HG03442 (cell line): ENCODE results near the gene GLI3.

ENCODE experiments used
- ATAC-seq: cut with Tn5 transposase; IDR thresholded peaks from one replicate; pipeline ENCODE4 v1.9.1; 2021; ENCODE audit warnings: mild to moderate bottlenecking, moderate library complexity; ENCODE audit not compliant: unreplicated experiment

GLI3 gene

DNA sequence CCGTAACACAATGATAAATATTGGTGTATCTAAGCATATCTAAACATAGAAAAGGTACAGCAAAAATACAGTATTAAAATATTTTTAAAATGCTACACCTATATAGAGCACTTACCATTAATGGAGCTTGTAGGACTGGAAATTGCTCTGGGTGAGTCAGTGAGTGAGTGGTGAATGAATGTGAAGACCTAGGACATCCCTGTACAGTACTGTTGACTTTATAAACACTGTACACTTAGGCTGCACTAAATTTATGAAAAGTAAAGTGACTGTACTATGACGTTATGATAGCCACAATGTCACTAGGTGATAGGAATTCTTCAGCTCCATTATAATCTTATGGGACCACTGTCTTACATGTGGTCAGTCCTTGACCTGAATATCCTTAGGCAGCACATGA, 147.0 kb downstream of the GLI3 start:
- ATAC-seq = no peak

DNA sequence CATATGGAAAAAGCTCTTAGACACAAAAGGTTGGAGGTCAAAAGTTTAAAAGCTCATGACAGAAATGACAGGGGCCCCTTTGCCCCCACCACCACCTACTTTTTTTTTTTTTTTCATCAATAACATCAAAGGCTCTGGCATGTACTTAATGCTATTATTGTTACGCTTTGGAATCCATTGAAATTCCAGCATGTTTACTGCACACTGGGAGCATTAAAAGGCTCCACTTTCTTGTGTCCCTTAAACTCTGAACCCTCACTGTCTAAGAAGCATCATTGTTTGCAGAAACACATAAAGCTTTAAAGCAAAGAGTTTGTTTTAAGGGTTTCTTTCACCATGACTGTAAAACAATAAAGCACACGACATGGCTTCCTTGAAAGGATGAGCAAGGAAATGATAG, 149.4 kb downstream of the GLI3 start:
- ATAC-seq = no peak

DNA sequence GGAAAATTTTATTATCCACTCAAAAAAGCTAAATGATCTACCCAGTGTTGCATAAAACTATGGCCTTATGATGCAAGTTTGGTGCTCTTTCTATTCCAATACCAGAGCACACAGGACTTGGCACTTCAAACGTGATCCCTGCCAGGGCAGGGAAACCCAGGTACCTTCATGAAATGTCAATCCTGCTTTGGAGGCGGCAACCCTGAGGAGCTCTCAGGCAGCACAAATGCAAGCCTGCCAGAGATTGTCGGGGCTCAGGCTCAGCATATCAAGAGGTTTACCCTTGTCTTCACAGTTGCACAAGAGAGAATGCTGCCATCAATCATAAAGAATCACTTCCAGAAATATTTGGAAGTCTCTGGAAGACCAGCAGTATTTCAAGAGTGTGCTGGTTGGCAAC, 151.5 kb downstream of the GLI3 start:
- no peak for ATAC-seq

DNA sequence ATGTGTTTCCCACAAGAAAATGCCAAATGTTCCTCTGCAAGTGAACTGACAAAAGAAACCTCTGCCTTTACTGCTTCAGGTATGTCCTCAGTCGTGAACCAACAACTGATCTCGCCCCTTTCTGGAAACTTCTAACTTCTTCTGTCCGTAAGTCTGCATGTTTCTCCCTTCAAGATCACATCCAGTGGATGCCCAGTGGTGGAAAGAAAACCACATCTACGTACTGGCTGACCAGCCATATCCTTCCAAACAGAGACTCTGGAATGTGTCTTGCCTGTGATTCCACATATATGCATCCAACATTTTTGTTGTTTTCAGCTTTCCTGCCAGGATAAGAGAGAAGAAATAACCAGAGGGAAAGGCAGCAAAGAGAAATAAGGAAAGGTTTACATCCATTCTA, 152.7 kb downstream of the GLI3 start:
- ATAC-seq = no peak

DNA sequence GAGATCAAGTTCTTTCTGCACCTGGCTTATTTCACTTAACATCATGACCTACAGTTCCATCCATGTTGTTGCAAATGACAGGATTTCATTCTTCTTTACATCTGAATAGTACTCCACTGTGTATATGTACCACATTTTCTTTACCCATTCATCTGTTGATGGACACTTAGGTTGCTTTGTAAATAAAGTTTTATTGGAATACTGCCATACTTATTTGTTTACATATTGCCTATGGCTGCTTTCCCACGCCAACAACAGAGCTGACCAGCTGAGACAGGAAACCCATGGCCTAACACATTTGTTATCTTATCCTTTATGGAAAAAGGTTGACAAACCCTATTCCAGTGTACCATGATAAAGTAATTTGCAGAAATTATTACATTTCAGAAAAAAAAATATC, 153.7 kb downstream of the GLI3 start:
- ATAC-seq = no peak

DNA sequence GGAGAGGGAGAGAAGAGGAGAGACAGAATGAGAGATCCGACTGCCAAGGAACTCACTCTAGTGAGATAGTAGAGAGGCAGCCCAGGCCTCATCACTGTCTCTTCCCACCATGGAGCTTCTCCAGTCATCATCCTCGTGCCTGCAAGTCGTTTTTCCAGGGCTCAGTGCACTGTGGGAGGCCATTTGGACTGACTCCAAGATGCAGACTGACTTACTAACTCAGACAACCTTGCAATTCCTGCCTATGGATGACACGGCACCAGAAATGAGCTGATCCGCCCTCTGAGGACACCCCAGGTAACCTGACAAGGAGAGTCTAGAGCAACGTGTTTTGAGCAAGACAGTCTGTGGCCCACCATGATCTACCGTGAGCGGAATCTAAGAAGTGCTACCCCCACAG, 154.9 kb downstream of the GLI3 start:
- no peak for ATAC-seq

DNA sequence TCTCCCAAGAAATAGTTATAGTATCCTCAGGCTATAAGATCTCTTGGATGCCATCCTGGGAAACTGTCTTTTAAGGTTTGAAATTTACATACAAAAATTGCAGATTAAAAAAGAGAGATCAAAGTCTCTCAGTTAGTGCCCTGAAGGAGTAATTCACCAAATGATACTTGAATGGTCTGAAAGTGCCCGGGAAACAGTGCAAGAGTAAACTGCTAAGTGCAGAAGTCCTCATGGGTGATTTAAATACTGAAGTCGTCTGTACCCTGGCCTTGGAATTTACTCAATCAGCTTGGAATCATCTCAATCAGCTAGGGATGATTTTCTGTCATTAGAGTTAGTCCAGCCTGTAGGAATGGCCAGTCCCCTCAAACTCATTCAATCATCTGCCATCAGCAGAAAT, 155.3 kb downstream of the GLI3 start:
- ATAC-seq = no peak

DNA sequence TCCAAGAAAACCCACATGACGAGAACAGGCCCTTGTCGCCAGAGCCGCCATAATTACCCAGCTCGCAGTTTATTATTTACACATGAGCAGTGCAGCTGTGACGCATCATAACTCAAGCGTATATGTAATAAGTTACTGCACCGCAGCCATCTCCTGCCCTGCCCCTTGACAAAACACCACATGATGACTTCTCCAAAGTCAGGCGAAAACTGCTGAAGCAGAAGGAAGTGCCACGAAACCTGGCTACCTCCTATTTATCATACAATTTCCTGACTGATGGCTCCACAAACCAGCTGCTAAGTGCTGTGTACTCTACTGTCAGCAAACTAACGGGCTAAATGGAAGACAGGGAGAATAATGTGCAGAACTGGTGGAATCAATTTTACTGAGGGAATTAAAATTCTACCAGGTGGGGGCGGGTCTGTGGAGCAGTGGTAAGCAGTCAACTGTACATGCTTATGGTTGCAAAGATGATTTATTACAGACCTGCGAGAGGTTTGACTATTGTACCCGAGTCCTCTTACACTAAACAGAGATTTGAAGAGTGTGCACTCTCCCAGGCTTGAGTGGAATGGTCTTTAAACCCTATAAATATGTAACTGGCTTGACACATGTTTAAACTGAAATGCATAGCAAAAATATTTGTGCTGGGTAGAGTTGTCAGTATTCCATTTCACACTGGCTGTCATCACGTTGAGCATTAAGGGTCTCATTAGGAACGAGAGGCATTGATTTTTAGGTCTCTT, 156.0 kb downstream of the GLI3 start:
- no peak for ATAC-seq

DNA sequence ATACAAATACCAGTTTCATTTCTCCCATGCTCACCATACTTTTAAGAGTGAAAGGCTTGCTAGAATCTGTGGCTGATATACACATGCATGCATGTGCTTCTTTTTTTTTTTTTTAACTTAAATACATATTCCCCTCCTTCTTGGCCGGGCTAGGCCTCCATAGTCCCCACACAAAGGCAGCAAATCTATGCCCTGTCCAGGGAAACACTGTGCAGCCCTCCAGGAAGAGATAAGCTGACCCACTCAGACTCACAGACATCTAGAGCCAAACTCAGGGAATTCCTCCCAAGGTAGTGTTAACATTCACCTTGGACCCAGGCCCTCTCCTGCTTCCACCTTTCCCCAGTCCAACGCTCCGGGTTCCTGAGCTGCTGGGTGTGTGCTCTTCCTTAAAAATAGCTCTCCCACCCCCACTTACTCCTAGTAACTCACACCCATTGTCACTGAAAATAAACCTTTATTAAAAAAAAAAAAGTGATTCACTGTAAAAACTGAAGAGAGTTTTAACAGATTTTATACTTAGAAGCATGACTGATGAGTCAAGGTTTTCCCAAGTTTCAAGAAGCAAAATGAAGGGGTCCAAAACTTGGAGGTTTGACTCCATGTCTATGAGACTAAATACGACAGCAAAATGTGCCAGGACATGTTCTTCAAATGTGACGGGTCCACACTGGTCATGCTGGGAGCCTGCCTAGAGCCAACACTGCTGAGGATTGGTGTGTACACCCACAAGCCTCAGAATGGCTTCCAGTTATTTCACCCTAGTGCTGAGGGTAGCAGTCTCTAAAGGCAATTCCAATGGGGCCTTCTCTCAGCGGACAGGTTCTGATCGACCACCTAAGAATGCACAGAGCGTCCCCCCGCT, 159.5 kb downstream of the GLI3 start:
- ATAC-seq = no peak

DNA sequence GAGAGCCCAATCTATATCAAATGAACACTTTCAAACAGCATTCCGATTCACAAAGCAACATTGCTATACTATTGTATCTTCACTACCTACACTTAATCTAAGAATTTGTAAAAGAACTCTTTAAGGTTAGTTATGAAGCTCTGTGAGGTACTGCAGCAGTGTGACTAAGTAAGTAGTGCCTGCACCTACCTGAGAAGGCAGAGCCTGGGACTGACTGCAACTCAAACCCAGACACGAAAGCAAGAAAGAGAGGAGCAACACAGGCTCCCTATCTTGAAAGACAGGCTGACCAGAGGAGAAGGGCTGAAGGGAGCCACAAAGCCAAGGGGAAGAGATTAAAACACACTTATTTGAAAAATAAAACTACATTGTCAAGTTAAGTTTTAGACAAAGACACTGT, 160.1 kb downstream of the GLI3 start:
- no peak for ATAC-seq

DNA sequence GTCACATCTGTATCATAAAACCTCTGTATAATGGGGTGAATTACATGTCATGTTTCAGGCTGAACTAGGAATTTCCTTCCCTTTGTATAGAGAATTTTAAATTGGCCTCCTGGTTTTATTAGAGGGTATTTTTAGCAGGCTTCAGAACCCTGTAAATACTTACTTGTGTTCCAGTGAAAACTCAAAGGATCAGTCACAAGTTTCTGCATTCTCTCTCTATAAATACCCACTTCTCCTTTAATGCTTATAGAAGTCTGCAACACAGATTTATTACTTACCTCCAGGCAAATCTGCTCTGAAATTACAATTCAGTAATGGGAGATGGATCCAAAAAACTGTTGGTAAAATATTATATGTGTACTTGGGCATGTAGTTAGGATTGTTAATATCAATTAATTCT, 161.6 kb downstream of the GLI3 start:
- no peak for ATAC-seq

DNA sequence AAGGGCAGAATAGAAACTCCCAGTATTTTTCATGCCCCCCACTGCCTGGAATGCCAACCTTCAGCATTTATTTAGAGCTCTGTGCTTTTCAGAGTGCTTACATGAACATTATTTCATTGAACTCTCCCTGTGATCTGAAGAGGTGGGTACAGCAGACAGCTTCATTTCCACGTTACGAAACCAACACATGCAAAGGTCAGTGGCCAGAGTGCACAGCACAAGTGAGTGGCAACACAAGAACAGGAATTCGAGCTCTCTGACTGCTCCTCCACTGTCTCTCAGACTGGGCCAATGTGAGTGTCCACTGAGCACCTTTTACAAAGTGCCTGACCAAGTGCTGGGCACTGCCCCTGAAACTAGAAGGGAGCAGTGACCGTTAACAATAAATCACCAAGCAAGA, 162.9 kb downstream of the GLI3 start:
- ATAC-seq = no peak

DNA sequence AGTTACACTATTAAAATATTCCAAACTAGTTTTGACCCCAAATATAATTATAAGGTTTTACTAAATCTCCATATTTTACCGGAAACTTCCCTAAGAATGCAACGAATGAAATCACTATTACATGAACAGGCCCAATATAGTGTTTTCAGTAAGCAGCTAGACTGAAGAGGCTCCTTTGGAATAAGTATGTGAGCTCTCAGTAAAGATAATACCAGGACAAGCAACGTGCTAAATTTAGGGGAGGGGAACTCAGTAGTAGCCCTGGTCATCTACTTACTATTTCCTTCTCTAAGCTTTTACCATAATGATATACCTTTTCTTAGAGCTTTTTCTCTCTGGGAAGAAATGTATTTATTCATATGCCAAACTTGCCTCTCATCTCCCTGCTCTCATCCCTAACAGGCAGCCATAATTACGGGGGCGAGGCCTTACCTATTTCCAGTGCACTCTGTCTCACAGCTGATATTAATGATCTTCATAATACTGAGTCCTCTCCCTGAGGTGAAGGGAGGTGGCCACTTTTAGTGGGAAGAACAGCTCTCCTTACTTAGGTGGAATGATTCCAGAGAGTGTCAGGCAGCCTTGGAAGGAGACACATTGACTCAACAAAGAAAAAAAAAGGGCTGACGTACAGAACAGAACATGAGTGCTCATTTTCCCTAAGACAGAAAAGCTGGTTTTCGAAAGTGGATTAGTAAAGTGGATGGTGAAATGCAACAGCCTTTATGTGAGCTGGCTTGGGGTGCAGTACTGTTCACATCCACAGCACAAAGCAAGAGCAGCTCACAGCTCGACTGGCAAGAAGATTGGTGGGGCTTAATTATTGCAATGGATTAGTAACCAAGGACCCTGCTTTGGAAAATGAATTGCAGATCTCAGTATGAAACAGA, 165.4 kb downstream of the GLI3 start:
- no peak for ATAC-seq

DNA sequence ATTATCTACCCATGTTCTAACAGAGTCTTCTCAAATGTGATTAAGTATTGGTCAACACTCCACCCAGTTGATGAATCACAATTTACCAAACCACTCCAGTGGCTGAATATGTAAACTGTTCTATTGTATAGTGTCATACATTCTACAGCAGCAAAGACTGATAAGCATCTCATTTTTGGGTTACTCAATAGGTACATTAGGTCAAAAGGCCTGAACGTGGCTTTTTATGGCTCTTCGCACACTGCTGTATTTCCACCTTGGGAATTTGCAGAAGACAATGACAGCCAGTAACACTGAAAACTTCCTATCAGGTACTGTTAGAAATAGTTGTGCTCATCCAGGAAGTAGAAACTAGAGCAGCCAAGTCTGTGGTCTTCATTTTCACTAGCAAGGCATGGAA, 166.9 kb downstream of the GLI3 start:
- no peak for ATAC-seq

DNA sequence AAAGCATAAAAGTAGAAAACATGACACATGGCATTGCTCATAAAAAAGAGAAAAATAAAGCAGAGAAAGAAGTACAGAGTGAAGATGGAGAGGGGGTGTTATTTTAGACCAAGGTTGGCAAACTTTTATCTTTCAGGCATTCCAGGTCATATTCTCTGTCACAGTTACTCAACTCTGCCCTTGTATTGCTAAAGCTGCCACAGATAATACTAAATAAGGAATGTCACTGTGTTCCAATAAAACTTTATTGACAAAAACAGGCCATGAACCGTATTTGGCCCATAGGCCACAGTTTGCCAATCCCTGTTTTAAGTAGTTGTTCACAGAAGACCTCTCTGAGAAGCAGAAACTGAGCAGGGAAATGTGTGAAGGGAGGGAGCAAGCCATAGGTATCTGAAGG, 167.4 kb downstream of the GLI3 start:
- no peak for ATAC-seq

DNA sequence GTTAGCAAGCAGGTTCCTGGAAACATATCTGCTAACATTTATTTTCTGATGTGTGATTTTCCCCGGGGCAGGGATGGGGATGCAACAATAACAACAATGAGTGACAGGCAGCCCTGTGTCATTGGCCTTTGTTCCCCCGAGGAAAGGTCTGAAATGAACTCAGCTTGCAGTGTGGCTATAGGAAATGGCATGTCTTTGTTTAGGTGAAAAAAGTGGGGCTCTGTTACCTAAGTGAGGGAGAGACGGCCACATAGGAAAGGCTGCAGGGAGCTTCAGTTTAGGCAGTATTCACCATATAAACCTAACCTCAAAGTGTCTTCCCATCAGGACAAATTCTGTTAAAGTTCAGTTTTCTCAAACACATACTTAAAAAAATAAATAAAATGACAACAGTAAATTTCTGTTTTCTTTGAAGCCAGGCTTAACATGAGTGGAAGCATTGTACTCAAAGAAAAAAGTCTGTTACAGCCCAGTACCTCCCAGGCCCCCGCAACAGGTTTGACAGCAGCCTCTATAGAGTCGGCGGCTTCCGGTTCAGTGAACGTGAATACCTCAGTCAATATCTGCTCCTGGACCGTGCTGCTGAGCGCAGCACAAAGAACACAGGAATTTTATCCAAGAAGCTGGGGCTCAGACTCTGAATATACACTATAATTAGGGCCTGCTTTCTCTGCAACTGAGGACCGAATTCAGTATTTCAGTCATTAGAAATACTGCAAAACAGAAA, 168.3 kb downstream of the GLI3 start:
- ATAC-seq = no peak

DNA sequence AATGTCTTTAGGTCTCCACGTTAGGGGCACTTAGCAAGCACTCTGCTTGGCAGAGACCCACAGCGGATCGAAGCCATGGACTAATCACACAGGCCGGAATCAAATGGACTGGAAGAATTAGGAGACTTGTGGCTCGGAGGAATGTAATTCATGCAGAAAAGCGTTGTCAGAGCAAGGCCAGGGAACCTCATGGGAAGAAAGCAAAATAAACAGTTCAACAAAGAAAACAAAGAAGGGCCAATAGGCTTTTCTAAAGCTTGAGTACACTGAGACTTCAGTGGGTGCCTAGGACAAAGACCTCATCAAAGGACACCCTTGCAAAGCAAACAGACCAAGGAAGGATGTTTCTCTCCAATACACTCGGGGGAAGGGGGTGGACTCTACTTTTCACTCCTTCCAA, 171.1 kb downstream of the GLI3 start:
- ATAC-seq = no peak

DNA sequence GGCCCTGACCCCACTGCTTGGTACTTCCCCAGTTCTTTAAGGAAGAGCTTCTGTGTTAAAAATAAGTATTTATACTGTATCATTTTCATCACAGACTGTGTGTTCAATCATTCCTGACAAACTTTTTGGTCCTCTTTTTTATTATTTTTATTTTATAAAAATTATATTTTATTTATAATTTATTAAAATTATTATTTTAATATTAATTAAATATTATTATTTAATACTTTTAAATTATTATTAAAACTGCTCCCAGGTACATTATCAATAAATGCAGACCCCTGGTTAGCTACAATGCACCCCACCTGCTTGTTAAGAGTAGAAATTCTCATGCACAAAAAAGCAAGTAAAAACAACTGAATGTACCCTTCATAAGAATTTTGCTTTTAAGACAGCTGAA, 172.0 kb downstream of the GLI3 start:
- ATAC-seq = no peak

DNA sequence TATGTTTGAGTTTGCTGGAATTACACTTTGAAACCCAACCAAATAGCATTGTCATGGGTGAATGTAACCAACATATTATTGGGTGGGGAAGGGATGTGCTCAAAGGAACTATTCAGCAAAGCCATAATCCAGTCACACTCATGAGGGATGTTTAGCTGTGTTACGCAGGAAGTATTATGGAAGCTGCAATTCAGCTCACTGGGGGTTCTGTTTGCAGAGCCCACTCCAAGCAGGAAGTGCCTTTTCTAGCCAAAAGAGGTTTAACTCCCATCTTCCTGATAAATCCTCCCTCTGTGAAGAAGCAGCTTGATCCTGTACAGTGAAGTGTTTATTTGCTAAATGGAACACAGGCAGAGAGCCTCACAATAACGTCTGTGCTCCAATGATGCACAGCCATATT, 172.5 kb downstream of the GLI3 start:
- ATAC-seq = no peak

DNA sequence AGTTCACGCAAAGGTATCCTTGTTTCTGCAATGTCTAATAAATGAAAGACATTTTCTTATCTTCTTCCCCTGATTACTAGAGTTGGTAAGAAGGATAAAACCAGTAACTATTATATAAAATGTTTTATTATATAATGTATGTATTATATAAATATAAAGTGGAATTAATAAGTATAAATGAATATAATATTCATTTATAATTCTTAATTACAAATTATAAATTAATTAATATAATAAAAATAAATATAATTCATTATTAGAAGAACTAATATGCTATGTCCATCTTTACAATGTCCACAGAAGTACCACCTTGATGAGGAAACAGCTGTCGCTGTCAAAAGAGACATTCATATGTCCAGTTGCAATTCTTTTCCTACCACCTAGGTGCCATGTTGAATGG, 177.7 kb downstream of the GLI3 start:
- ATAC-seq = no peak

DNA sequence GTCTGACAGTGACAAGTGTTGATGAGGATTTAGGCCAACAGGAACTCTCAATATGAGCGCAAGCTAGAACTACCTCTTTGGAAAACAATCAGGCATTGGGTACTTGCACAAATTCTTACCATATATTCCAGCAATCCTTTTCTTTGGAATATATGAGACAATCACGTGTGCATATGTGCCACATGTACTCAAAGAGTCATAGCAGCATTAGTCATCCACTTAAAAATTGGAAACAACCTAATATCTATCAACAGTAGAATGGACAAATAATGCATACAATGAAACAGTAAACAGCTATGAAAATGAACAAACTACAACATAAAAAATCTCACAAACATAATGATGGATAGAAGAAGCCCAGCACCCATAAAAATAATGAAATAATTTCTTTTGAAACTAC, 179.7 kb downstream of the GLI3 start:
- ATAC-seq = no peak
